HEK293 (cell line): ENCODE results near the gene NFIC.
A peak's percentile ranks its signal among the peaks of the same experiment; 100 is the strongest.

Experiments
- CTCF ChIA-PET: fragments of 350-600 bp; formaldehyde crosslinking; extraction: SDS; loops from one replicate; lab custom pipeline; 2021; ENCODE audit warnings: antibody characterized with exemption; lab: Yijun Ruan, JAX
- POLR2A ChIA-PET: fragments of 300-600 bp; formaldehyde crosslinking; extraction: SDS; loops from one replicate; lab custom pipeline; 2020; ENCODE audit warnings: antibody characterized with exemption, inconsistent platforms; lab: Yijun Ruan, JAX
- H3K27ac ChIP-seq: fragments of 200-500 bp; sonication (Bioruptor generic); 2 replicates; pipeline ENCODE4 v1.5.1; 2014; ENCODE audit warnings: low read depth, low read length, control low read depth, inconsistent platforms; ENCODE audit errors: extremely low read depth
- H3K36me3 ChIP-seq, 2 experiments: fragments of 200-500 bp in 1 of 2; sonication (Bioruptor generic) in 1 of 2; 1 replicate in 1 of 2; 2 replicates in 1 of 2; pipeline ENCODE4 v1.5.1; 2014 to 2017; ENCODE audit warnings: inconsistent platforms in 2 of 2, low read length in 2 of 2; ENCODE audit not compliant: control insufficient read depth in 2 of 2, insufficient read depth in 1 of 2
- H3K4me1 ChIP-seq: fragments of 200-500 bp; sonication (Bioruptor generic); 2 replicates; pipeline ENCODE4 v1.5.1; 2014; ENCODE audit warnings: mild to moderate bottlenecking, low read length, inconsistent platforms; ENCODE audit not compliant: control insufficient read depth, insufficient read depth
- H3K4me3 ChIP-seq: 2 replicates; pipeline ENCODE4 v1.5.1; 2011; ENCODE audit warnings: low read depth, mild to moderate bottlenecking, control low read depth, low read length, moderate library complexity
- H3K9me3 ChIP-seq: fragments of 200-500 bp; sonication (Bioruptor generic); 2 replicates; pipeline ENCODE4 v1.5.1; 2014; ENCODE audit warnings: low read depth, low read length, inconsistent platforms; ENCODE audit not compliant: control insufficient read depth, insufficient read depth
- AEBP2 ChIP-seq: fragments of 450-650 bp; formaldehyde crosslinking; IDR thresholded peaks from 2 replicates; pipeline ENCODE4 v1.5.1; 2016; ENCODE audit warnings: missing biosample characterization, missing genetic modification characterization, borderline replicate concordance
- BCL11B ChIP-seq: fragments of 450-650 bp; formaldehyde crosslinking; IDR thresholded peaks from 2 replicates; pipeline ENCODE4 v1.5.1; 2016; ENCODE audit warnings: low read depth, missing biosample characterization, missing genetic modification characterization
- FEZF1 ChIP-seq: fragments of 450-650 bp; formaldehyde crosslinking; IDR thresholded peaks from 2 replicates; pipeline ENCODE4 v1.5.1; 2016; ENCODE audit warnings: missing biosample characterization, missing genetic modification characterization
- GLIS1 ChIP-seq: fragments of 450-650 bp; formaldehyde crosslinking; IDR thresholded peaks from 2 replicates; pipeline ENCODE4 v1.5.1; 2016; ENCODE audit warnings: missing biosample characterization, missing genetic modification characterization
- HOXA7 ChIP-seq: sonication (generic); formaldehyde crosslinking; IDR thresholded peaks from 2 replicates; pipeline ENCODE4 v1.8.1; 2022; ENCODE audit warnings: missing genetic modification reagents, borderline replicate concordance
- KLF1 ChIP-seq: fragments of 450-650 bp; formaldehyde crosslinking; IDR thresholded peaks from 2 replicates; pipeline ENCODE4 v1.5.1; 2016; ENCODE audit warnings: missing biosample characterization, missing genetic modification characterization
- KLF7 ChIP-seq: fragments of 450-650 bp; formaldehyde crosslinking; IDR thresholded peaks from 2 replicates; pipeline ENCODE4 v1.5.1; 2016; ENCODE audit warnings: missing biosample characterization, missing genetic modification characterization, borderline replicate concordance
- SP7 ChIP-seq: fragments of 450-650 bp; formaldehyde crosslinking; IDR thresholded peaks from 2 replicates; pipeline ENCODE4 v1.5.1; 2016; ENCODE audit warnings: missing biosample characterization, missing genetic modification characterization
- ZNF146 ChIP-seq: fragments of 450-650 bp; formaldehyde crosslinking; IDR thresholded peaks from 2 replicates; pipeline ENCODE4 v1.5.1; 2016; ENCODE audit warnings: missing biosample characterization, missing genetic modification characterization
- ZNF16 ChIP-seq: fragments of 450-650 bp; formaldehyde crosslinking; IDR thresholded peaks from 2 replicates; pipeline ENCODE4 v1.5.1; 2016; ENCODE audit warnings: low read depth, missing biosample characterization, missing genetic modification characterization
- ZNF398 ChIP-seq: fragments of 450-650 bp; formaldehyde crosslinking; IDR thresholded peaks from 2 replicates; pipeline ENCODE4 v1.5.1; 2017; ENCODE audit warnings: missing biosample characterization, missing genetic modification characterization
- ZNF426 ChIP-seq: fragments of 450-650 bp; formaldehyde crosslinking; IDR thresholded peaks from 2 replicates; pipeline ENCODE4 v1.5.1; 2017; ENCODE audit warnings: missing biosample characterization, missing genetic modification characterization, mild to moderate bottlenecking, inconsistent platforms, moderate library complexity
- ZNF580 ChIP-seq: fragments of 450-650 bp; formaldehyde crosslinking; IDR thresholded peaks from 2 replicates; pipeline ENCODE4 v1.5.1; 2016; ENCODE audit warnings: missing biosample characterization, missing genetic modification characterization
- ZNF629 ChIP-seq: fragments of 450-650 bp; formaldehyde crosslinking; IDR thresholded peaks from 2 replicates; pipeline ENCODE4 v1.5.1; 2017; ENCODE audit warnings: missing biosample characterization, missing genetic modification characterization
- ZNF768 ChIP-seq: fragments of 450-650 bp; formaldehyde crosslinking; IDR thresholded peaks from 2 replicates; pipeline ENCODE4 v1.5.1; 2018; ENCODE audit warnings: missing biosample characterization, mild to moderate bottlenecking, missing genetic modification characterization
- ZNF785 ChIP-seq: fragments of 450-650 bp; formaldehyde crosslinking; IDR thresholded peaks from 2 replicates; pipeline ENCODE4 v1.5.1; 2016; ENCODE audit warnings: missing biosample characterization, missing genetic modification characterization
- ZSCAN16 ChIP-seq: fragments of 450-650 bp; formaldehyde crosslinking; IDR thresholded peaks from 2 replicates; pipeline ENCODE4 v1.5.1; 2016; ENCODE audit warnings: missing biosample characterization, missing genetic modification characterization
- TF ChIP-seq, protein P1 (sequence below): fragments of 450-650 bp; formaldehyde crosslinking; IDR thresholded peaks from 2 replicates; pipeline ENCODE4 v1.5.1; 2016; ENCODE audit warnings: missing biosample characterization, missing genetic modification characterization, low read depth
- TF ChIP-seq, protein P2 (sequence below): fragments of 450-650 bp; formaldehyde crosslinking; IDR thresholded peaks from 2 replicates; pipeline ENCODE4 v1.5.1; 2016; ENCODE audit warnings: missing biosample characterization, missing genetic modification characterization
- TF ChIP-seq, protein P3 (sequence below): fragments of 450-650 bp; formaldehyde crosslinking; IDR thresholded peaks from 2 replicates; pipeline ENCODE4 v1.5.0; 2017; ENCODE audit warnings: missing biosample characterization, missing genetic modification characterization, borderline replicate concordance
- TF ChIP-seq, protein P4 (sequence below): fragments of 450-650 bp; formaldehyde crosslinking; optimal IDR thresholded peaks from 2 replicates; pipeline ENCODE3; 2016; ENCODE audit warnings: missing biosample characterization, mild to moderate bottlenecking, missing genetic modification characterization

Gene NFIC

GRCh38 chr19:3357271-3357991 lies 9.0 kb upstream of the NFIC start:
- H3K9me3 ChIP-seq: no peaks in the 10 kb centered on the region
- no peaks in the 10 kb centered on the region for H3K36me3 ChIP-seq
- CTCF ChIA-PET: no interaction called here
- POLR2A ChIA-PET: no interaction called here
- TF ChIP-seq ZNF785 (tag by site-specific recombination): no peak
- peak; percentile 97 for TF ChIP-seq ZNF768 (tag by site-specific recombination)
- peak; percentile 16; the same call in 1 of the 2 replicates for TF ChIP-seq ZNF146 (tag by site-specific recombination)
- peak; percentile 84 for TF ChIP-seq ZNF580 (tag by site-specific recombination)
- TF ChIP-seq, all 188 proteins: peak for 3
- Histone ChIP-seq H3K4me3 (no peak overlapping the region), H3K27ac (no peak overlapping the region), H3K4me1 (peaks cover 3% of the 10 kb centered on the region; the same call in 1 of the 2 replicates)

- ChIA-PET CTCF (no interaction called here), POLR2A (no interaction called here)
- H3K4me1 ChIP-seq: peaks cover 3% of the 10 kb centered on the region; the same call in 1 of the 2 replicates
- no peak overlapping the region for H3K27ac ChIP-seq
- no peaks in the 10 kb centered on the region for H3K9me3 ChIP-seq
- no peak overlapping the region for H3K4me3 ChIP-seq
- H3K36me3 ChIP-seq: no peaks in the 10 kb centered on the region
- TF ChIP-seq GLIS1 (tag by site-specific recombination) (peak; percentile 94), FEZF1 (no peak), ZNF16 (tag by site-specific recombination) (no peak), ZNF398 (tag by site-specific recombination) (peak; percentile 96), SP7 (tag by site-specific recombination) (no peak), BCL11B (tag by site-specific recombination) (no peak), KLF1 (tag by site-specific recombination) (0 out of 2 replicates have a peak, but pooled peaks have one; percentile 6), AEBP2 (tag by site-specific recombination) (no peak), ZNF426 (tag by site-specific recombination) (no peak), ZNF629 (tag by site-specific recombination) (no peak), KLF7 (tag by site-specific recombination) (no peak), HOXA7 (CRISPR knock-in tag) (no peak), ZSCAN16 (tag by site-specific recombination) (no peak)
- TF ChIP-seq, protein P1, sequence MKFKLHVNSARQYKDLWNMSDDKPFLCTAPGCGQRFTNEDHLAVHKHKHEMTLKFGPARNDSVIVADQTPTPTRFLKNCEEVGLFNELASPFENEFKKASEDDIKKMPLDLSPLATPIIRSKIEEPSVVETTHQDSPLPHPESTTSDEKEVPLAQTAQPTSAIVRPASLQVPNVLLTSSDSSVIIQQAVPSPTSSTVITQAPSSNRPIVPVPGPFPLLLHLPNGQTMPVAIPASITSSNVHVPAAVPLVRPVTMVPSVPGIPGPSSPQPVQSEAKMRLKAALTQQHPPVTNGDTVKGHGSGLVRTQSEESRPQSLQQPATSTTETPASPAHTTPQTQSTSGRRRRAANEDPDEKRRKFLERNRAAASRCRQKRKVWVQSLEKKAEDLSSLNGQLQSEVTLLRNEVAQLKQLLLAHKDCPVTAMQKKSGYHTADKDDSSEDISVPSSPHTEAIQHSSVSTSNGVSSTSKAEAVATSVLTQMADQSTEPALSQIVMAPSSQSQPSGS: no peak
- TF ChIP-seq, protein P2, sequence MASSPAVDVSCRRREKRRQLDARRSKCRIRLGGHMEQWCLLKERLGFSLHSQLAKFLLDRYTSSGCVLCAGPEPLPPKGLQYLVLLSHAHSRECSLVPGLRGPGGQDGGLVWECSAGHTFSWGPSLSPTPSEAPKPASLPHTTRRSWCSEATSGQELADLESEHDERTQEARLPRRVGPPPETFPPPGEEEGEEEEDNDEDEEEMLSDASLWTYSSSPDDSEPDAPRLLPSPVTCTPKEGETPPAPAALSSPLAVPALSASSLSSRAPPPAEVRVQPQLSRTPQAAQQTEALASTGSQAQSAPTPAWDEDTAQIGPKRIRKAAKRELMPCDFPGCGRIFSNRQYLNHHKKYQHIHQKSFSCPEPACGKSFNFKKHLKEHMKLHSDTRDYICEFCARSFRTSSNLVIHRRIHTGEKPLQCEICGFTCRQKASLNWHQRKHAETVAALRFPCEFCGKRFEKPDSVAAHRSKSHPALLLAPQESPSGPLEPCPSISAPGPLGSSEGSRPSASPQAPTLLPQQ (tag by site-specific recombination): no peak
- TF ChIP-seq, protein P3, sequence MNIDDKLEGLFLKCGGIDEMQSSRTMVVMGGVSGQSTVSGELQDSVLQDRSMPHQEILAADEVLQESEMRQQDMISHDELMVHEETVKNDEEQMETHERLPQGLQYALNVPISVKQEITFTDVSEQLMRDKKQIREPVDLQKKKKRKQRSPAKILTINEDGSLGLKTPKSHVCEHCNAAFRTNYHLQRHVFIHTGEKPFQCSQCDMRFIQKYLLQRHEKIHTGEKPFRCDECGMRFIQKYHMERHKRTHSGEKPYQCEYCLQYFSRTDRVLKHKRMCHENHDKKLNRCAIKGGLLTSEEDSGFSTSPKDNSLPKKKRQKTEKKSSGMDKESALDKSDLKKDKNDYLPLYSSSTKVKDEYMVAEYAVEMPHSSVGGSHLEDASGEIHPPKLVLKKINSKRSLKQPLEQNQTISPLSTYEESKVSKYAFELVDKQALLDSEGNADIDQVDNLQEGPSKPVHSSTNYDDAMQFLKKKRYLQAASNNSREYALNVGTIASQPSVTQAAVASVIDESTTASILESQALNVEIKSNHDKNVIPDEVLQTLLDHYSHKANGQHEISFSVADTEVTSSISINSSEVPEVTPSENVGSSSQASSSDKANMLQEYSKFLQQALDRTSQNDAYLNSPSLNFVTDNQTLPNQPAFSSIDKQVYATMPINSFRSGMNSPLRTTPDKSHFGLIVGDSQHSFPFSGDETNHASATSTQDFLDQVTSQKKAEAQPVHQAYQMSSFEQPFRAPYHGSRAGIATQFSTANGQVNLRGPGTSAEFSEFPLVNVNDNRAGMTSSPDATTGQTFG (tag by site-specific recombination): no peak
- TF ChIP-seq, protein P4, sequence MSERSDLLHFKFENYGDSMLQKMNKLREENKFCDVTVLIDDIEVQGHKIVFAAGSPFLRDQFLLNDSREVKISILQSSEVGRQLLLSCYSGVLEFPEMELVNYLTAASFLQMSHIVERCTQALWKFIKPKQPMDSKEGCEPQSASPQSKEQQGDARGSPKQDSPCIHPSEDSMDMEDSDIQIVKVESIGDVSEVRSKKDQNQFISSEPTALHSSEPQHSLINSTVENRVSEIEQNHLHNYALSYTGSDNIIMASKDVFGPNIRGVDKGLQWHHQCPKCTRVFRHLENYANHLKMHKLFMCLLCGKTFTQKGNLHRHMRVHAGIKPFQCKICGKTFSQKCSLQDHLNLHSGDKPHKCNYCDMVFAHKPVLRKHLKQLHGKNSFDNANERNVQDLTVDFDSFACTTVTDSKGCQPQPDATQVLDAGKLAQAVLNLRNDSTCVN (tag by site-specific recombination): no peak
Measured at GRCh38 chr19:3357992-3358688, 8.2 kb upstream of the NFIC start.
